Measurements from ENCODE around the gene ATP6V1A. TPM values are rescaled to one million over a fixed set of nuclear protein-coding genes. Genes with fewer than 3 reads are reported as not detected.

Gene ATP6V1A
- total and polyA plus RNA-seq, 2 of the 13 experiments (the other 11 are each of a cell fraction or from before 2014, with no cell fraction given) = 23.4 to 95.1 TPM

DNA sequence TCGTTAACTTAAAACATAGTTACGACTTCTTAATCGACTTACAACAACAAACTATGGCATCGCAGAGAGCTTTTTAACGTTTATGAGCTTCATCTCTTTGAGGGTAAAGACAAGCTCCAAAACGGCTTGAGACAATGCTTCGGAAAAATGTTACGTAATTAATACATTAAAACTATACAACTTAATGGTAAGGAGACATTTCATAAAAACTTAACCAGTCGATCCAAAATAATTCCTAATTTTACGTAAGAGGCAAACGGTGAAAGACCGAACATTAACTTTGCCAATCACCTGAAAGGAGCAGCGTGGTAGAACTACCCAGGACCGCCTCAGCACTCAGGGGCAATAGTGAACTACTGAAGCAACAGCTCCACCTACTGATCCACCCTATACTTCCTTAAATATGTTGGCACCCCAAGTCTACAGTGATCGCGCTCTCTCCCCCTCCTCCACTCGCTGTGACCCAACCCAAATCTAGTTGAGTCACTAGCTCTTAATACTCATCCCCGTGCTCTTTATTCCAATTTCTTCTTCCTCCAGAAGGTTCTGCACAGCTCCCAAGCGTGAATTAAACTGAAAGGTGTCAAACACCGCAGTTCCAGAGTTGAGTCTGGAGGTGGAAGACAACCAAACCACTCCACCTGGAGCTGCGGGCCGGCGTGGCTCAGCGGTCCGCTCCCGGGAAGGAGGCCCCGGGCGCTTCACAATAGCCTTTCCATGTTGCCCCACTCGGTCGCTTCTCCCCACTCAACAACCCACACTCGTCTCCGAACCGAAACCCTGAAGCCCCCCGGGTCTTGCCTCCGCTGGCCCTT is 1.7 kb upstream of the ATP6V1A start (continued):
- TF ChIP-seq, protein P1, sequence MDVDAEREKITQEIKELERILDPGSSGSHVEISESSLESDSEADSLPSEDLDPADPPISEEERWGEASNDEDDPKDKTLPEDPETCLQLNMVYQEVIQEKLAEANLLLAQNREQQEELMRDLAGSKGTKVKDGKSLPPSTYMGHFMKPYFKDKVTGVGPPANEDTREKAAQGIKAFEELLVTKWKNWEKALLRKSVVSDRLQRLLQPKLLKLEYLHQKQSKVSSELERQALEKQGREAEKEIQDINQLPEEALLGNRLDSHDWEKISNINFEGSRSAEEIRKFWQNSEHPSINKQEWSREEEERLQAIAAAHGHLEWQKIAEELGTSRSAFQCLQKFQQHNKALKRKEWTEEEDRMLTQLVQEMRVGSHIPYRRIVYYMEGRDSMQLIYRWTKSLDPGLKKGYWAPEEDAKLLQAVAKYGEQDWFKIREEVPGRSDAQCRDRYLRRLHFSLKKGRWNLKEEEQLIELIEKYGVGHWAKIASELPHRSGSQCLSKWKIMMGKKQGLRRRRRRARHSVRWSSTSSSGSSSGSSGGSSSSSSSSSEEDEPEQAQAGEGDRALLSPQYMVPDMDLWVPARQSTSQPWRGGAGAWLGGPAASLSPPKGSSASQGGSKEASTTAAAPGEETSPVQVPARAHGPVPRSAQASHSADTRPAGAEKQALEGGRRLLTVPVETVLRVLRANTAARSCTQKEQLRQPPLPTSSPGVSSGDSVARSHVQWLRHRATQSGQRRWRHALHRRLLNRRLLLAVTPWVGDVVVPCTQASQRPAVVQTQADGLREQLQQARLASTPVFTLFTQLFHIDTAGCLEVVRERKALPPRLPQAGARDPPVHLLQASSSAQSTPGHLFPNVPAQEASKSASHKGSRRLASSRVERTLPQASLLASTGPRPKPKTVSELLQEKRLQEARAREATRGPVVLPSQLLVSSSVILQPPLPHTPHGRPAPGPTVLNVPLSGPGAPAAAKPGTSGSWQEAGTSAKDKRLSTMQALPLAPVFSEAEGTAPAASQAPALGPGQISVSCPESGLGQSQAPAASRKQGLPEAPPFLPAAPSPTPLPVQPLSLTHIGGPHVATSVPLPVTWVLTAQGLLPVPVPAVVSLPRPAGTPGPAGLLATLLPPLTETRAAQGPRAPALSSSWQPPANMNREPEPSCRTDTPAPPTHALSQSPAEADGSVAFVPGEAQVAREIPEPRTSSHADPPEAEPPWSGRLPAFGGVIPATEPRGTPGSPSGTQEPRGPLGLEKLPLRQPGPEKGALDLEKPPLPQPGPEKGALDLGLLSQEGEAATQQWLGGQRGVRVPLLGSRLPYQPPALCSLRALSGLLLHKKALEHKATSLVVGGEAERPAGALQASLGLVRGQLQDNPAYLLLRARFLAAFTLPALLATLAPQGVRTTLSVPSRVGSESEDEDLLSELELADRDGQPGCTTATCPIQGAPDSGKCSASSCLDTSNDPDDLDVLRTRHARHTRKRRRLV (CRISPR knock-in tag; IDR thresholded peaks at IDR 0.05) = no peak
- TF ChIP-seq JUND (CRISPR knock-in tag; IDR thresholded peaks at IDR 0.05) (no peak), ZNF556 (CRISPR knock-in tag; IDR thresholded peaks at IDR 0.05; ENCODE audit: borderline replicate concordance) (peak; percentile 53; the same call in 1 of the 2 replicates), ZNF772 (CRISPR knock-in tag; IDR thresholded peaks at IDR 0.05) (no peak), HDAC6 (IDR thresholded peaks at IDR 0.05; ENCODE audit: low read depth, low read length) (no peak), MATR3 (CRISPR knock-in tag; IDR thresholded peaks at IDR 0.05) (no peak), BRCA1 (CRISPR knock-in tag; IDR thresholded peaks at IDR 0.05) (no peak), MTF2 (CRISPR knock-in tag; IDR thresholded peaks at IDR 0.05; ENCODE audit: borderline replicate concordance) (no peak), REPIN1 (CRISPR knock-in tag; IDR thresholded peaks at IDR 0.05; ENCODE audit: borderline replicate concordance, low read depth) (no peak), ZNF776 (CRISPR knock-in tag; IDR thresholded peaks at IDR 0.05) (no peak), SOX6 (IDR thresholded peaks at IDR 0.05) (no peak), SOX6 (CRISPR knock-in tag; IDR thresholded peaks at IDR 0.05) (peak; percentile 36; the same call in 1 of the 2 replicates), HNRNPUL1 (IDR thresholded peaks at IDR 0.05; ENCODE audit: low read depth, low read length) (no peak)
- TF ChIP-seq, protein P2, sequence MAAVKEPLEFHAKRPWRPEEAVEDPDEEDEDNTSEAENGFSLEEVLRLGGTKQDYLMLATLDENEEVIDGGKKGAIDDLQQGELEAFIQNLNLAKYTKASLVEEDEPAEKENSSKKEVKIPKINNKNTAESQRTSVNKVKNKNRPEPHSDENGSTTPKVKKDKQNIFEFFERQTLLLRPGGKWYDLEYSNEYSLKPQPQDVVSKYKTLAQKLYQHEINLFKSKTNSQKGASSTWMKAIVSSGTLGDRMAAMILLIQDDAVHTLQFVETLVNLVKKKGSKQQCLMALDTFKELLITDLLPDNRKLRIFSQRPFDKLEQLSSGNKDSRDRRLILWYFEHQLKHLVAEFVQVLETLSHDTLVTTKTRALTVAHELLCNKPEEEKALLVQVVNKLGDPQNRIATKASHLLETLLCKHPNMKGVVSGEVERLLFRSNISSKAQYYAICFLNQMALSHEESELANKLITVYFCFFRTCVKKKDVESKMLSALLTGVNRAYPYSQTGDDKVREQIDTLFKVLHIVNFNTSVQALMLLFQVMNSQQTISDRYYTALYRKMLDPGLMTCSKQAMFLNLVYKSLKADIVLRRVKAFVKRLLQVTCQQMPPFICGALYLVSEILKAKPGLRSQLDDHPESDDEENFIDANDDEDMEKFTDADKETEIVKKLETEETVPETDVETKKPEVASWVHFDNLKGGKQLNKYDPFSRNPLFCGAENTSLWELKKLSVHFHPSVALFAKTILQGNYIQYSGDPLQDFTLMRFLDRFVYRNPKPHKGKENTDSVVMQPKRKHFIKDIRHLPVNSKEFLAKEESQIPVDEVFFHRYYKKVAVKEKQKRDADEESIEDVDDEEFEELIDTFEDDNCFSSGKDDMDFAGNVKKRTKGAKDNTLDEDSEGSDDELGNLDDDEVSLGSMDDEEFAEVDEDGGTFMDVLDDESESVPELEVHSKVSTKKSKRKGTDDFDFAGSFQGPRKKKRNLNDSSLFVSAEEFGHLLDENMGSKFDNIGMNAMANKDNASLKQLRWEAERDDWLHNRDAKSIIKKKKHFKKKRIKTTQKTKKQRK (IDR thresholded peaks at IDR 0.05; ENCODE audit: low read length) = no peak
- TF ChIP-seq, protein P3, sequence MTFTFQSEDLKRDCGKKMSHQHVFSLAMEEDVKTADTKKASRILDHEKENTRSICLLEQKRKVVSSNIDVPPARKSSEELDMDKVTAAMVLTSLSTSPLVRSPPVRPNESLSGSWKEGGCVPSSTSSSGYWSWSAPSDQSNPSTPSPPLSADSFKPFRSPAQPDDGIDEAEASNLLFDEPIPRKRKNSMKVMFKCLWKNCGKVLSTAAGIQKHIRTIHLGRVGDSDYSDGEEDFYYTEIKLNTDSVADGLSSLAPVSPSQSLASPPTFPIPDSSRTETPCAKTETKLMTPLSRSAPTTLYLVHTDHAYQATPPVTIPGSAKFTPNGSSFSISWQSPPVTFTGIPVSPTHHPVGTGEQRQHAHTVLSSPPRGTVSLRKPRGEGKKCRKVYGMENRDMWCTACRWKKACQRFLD (CRISPR knock-in tag; IDR thresholded peaks at IDR 0.05; ENCODE audit: borderline replicate concordance) = 0 out of 2 replicates have a peak, but pooled peaks have one; percentile 81
